Stimulated activated CD8-positive, alpha-beta memory T cell treated with anti-CD3 and anti-CD28 coated beads, Interleukin-4, amount 100 ng/mL, for 24 hours (primary cell): ENCODE measurements around the gene ZNF593.

ENCODE experiments used
- DNase-seq: peaks from one replicate; pipeline ENCODE4 v3.0.0-alpha.2; 2020; ENCODE audit warnings: low read depth

The ZNF593 gene

DNA sequence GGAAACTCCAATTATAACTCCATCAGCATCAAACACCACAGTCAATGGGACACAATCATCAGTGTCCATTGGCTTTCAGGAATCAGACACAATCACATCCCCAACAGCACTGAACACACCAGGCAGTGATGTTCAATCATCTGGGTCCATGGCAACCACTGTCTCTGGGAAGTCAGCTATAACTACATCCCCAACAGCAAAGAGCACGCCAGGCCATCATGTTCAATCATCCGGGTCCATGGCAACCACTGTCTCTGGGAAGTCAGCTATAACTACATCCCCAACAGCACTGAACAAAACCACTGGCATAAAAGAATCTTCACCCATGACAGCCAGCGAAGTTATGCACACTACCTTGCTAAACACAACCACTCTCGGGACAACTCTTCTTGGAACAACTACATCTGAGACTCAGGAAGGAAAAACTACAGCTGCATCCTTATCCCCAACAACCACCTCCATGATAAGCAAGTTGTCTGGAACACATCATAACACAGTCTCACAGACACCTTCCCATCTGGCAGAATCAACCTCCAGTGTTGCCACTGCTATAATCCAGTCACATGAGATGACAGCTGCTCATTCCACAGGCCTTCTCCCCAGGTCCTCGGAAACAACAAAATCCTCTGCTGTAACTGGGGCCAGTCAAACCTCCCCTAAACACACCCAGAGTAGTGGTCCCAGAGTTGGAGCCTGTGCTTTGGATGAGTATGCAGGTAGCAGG, 40.6 kb downstream of the ZNF593 start:
- no peak for DNase-seq

DNA sequence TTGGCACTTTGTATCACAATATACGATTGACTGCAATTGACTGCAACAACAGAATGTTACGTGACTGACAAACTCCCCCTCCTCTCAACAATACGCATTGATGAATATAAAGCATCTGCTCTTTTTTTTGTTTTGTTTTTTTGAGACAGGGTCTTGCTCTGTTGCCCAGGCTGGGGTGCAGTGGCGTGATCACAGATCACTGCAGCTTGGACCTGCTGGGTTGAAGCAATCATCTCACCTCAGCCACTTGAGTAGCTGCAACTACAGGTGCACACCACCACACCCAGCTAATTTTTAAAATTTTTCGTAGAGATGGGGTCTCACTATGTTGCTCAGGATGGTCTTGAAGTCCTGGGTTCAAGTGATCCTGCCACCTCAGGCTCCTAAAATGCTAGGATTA, 43.0 kb downstream of the ZNF593 start:
- DNase-seq = no peak

DNA sequence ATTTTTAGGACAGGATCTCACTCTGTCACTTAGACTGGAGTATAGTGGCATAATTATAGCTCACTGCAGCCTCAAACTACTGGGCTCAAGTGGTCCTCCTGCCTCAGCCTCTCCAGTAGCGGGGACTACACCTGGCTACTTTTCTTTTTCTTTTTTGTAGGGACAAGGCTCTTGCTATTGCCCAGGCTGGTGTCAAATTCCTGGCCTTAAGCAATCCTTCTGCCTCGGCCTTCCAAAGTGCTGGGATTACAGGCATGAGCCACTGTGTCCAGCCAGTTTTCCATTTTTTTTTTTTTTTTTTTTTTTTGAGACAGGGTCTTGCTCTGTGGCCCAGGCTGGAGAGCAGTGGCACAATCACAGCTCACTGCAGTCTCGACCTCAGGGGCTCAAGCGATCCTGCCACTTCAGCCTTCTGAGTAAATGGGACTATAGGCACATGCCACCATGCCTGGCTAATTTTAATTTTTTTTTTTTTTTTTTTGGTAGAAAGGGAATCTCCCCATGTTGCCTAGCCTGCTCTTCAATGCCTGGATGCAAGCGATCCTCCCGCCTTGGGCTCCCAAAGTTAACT, 43.7 kb downstream of the ZNF593 start:
- DNase-seq = no peak

DNA sequence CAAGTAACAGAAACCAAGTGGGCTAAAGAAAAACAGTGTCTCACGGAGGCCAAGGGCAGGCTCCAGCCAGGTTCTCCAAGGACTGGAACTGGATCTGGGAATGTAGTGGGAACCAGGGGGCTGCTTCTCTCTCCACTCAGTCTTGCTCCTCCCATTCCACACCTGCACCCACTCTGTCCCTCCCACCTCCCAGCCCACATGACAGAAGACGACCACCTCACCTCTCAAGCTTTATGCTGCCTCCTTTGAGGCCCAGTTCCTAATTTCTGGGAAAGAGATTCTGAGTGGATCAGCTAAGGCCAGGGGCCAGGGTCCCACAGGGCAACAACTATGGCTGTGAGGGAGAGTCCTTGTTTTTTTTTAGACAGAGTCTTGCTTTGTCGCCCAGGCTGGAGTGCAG, 45.5 kb downstream of the ZNF593 start:
- DNase-seq = no peak

DNA sequence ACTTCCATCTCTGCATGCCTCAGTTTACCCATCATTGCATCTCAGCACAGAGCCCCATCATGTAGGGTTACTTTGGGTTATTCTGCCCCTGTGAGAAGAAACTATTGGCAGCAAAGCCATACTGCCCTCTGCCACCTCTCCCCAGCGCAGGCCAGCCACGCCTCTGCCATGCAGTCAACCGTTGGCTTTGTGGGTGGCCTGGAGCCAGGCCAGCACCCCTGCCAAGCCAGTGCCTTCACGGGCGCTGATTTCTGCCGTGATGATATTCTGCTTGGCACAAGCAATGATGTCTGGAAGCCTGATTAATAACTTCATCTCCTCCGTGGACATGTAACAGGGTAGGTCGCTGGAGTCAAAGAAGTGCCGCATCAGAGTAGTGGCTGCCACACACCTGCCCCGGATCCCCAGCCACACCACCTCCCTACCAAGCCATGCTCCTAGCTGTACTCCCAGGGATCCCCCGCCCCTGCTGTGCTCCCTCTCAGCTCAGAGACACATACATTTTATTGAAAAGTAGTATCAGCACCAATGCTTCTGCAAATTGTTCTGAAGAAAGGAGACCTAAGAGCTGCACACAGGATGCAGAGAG, 49.3 kb downstream of the ZNF593 start:
- no peak for DNase-seq
